Renal cortical epithelial cell (primary cell): Measurements from ENCODE around the gene ADGRF4. TPM values are rescaled to one million over a fixed set of nuclear protein-coding genes. Genes with fewer than 3 reads are reported as not detected.

Experiments
- DNase-seq: peaks from one replicate; pipeline ENCODE4 v3.0.0-alpha.2; 2011; ENCODE audit warnings: low read depth
- total RNA-seq: library from RNA; depleted of rRNA; stranded (reverse); fragments of >200 nt; gene quantifications from 2 replicates; pipeline ENCODE4 v1.2.3, GENCODE V29; 2014

ADGRF4 gene
- 0.10 and 5.2 TPM in 2 replicates for total RNA-seq

GRCh38 chr6:47698342-47698787, at the start of gene ADGRF4:
Gene ADGRF4 (plus strand): TSS chr6:47698580. CDS start chr6:47707246, 8,666 bp downstream.
- DNase-seq, result peak; percentile 88

DNA sequence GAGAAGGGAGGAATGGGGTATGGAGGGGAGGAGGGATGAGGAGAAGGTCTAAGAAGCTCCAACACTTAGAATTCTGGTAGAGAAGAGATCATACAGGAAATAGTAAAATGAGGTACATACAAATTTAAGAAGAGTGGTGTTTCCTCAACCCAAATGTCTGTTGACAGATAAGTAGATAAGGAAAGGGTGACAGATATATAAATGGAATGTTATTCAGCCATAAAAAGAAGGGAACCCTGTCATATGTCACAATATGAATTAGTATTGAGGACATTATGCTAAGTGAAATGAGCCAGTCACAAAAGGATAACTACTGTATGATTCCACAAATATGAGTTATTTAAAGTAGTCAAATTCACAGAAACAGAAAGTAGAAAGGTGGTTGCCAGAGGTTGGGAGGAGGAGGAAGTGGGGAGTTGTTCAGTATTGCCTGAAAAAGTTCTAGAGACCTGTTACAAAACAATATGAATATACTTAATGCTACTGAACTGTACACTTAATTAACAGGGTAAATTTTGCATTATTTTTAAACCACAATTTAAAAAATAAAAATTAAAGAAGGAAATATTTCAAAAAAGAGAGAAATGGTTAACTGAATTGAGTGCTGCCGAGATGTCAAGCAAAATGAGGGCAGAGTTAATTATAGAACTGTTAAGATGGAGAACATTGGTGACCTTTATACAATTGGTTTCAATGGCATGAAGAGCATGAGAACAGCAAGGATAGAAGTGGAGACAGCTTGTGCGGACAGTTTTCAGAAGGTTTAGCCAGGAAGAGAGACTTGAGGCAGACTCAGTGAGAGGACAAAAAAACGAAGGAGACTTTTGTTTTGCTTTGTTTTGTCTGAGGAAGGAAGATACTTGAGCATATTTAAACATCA, 47.6 kb upstream of the ADGRF4 start:
- DNase-seq, result no peak

DNA sequence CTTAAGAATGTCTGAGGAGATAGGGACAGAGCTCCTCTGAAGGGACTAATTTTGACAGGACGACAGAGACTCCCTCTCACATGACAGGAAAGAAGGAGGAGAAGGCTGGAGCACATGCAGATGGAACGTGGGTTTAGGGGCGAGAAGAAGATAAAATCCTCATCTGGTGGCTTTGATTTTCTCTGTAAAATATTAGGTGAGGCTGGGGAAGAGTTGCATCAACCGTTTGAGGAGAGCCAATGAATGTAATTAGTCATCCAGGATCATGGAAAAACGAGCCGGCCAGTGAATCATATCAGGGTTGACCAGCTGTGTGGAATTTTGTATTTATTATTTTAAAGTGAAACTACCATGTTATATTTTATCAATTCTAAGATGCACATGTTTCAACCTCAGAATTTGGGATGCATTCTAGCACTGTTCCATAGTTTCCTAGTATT, 46.9 kb upstream of the ADGRF4 start:
- peak; percentile 84 for DNase-seq

DNA sequence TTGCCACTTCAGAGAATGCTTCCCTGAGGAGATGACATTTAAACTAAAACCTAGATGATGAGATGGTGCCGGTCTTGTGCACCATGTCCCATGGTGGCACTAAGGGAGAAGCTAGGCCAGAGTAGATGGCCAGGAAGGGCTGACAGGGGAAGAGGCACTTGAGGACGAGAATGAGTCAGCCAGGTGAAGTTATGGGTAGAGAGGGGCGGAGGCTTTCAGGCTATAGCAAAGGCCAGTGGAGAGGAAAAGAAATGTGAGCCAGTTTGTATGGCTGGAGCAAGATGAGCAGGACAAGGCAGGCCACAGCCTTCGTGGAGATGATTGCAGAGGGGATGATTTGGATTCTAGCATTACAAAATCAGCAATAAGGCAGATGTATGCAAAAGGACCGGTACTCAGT, 44.7 kb upstream of the ADGRF4 start:
- no peak for DNase-seq

GRCh38 chr6:47654255-47654654, 44.1 kb upstream of the ADGRF4 start:
- DNase-seq, result no peak

GRCh38 chr6:47655719-47656595, 42.4 kb upstream of the ADGRF4 start:
- peak; percentile 91 for DNase-seq

DNA sequence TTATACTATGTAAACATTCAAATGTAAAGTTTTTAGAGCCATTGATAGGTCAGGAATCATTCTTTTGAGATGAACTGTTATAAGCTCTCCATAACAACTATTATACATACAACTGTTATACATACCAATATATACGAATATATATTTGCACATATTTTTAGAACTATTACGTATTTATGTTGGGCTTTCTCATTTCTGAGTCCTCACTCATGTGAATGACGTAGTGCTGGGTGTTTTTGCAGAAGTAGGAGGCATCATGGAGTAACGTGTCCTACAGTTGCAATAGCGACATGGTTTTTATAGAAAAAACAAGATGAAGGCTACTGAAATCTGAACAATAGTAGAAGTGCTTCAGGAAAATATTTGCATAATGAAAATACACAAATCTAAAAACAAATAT, 36.4 kb upstream of the ADGRF4 start:
- DNase-seq, result no peak

DNA sequence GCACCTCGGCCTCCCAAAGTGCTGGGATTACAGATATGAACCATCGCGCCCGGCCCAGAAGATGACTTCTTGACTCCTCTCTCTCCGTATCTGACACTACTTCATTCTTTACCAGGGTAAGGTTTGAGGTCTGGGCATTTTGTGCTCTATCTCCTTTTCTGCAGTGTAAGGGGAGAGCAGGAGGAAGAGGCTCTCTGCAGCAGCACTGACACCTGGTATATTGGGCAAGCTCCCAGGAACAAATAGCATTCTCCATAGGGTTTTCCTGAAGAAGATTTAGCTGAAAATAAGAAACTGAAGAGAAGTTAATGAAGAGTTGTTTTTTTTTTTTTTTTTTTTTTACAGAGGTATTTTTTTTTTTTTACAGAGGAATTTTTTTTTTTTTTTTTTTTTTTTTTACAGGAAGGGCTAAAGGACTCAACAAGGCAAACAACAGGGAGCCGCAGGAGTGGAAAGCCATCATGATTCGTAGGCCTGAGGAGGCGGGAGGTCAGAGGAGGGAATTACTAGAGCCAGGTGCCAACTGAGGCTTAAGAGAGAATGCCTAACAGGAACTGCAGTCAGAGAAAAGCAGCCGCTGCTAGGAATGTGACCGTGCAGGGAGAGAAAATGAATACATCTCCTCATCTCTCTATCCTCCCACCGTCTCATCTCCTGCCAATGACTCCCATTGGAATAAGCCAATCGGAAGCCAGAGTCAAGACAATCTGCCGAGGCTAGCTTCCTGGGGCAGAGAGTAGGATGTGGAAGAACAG, 34.7 kb upstream of the ADGRF4 start:
- no peak for DNase-seq

DNA sequence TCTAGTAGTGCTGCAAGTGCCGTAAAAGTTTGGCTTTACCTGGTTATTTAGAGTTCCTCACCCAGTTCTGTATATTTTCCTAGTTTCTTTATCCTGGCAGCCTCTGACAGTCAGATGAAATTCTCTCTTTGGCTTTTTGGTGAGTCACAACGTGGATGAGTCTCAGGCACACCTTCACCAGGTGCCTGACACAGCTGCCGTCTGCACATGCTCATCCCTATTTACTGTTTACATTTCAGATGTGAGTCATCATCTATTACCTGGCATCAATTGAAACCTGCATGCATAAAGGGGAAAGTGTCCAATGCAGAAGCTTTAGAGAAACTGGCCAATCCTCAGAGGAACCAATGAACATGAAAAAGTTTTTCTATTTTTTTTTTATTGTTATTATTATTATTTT, 33.3 kb upstream of the ADGRF4 start:
- DNase-seq, result no peak

DNA sequence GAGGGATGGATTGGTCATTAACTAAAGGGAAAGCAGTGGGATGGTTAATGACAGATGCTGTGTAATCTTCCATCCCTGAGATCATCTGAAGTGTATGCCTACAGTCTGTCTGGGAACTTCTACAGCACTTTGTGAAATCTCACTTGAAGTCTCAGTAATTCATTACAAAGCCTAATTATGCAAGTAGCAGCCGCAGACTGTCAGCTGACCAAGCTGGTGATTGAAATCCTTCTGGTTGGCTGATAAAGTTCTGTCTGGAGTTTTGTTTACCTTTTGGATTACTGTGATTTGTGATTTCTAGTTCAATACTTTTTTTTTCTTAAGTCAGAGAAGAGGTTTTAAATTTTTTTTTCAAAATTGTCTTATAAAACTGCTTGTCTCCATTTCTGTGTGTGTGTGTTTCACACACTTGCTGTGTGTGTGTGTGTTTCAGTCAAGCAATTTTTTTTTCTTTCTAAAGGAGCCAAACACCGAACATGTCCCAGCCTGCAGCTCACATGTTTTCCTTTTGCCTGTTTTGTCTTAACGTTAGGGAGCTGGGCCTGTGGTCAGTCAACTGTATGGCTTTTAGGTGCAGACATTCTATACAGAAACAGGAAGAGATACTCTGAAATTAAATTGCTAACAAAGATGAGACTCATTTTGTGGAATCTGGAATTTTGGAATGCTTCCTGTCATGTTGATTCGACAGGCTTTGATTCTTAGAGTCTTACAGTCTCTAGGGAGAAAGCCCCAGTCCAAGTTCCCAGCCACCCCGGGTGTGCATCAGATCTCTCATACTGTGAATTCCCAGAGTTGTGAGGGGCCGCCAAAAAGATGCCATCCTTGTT, 28.5 kb upstream of the ADGRF4 start:
- DNase-seq, result peak; percentile 99

DNA sequence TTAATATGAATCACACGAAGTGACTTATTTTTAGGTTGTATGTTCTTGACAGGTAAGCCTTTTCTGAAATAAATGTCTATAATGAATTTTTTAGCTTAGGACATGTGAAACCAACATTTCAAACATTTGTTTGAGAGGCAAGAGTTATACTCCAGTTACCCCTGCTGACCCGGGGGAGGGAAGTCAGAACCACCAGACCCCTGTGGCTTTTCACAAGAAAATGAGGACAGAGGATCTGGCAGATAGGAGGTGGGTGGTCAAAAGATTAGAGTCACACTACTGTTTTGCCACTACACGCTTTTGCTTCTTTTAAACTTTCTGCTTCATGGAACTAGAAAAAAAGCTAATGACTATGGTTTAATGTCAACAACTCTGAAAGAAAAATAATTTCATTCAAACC, 27.5 kb upstream of the ADGRF4 start:
- no peak for DNase-seq

GRCh38 chr6:47671777-47672176, 26.6 kb upstream of the ADGRF4 start:
- no peak for DNase-seq

- DNase-seq, result peak; percentile 44
These were observed 25.6 kb upstream of the ADGRF4 start for GRCh38 chr6:47672816-47673215.

GRCh38 chr6:47674673-47675072, 23.7 kb upstream of the ADGRF4 start:
- DNase-seq, result no peak

DNA sequence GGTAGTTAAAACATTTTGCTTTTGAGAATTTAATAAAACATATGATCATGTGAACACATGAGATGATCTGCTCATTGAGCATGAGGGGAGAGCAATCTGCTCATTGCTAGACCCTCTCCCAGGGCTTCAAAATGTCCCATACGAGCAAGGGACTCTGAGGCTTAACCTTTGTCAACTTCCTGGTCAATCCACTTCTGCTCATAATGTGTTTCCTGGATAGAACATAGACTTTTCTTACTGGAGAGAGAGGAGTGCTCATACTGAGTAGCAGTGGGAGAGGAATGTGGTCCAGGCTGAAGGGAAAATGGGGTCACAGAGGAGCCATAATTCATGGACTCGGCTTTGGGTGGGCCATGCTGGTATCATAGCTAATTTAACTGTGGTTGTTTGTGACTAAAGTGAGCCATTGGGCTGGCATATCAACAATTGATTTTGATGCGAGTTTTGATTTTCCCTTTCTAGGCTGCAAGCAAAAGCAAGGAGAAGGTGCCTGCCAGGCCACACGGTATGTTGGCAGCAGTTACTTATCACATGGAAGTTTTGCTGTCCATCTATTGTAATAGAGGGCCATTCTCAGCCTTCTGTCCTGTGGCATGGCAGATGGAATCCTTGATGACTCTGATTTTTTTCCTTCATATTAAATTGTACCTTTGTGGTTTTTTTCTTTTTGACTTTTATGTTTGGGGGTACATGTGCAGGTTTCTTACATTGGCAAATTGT, 20.8 kb upstream of the ADGRF4 start:
- no peak for DNase-seq

- no peak for DNase-seq
These were observed 19.6 kb upstream of the ADGRF4 start for GRCh38 chr6:47678739-47679138.

DNA sequence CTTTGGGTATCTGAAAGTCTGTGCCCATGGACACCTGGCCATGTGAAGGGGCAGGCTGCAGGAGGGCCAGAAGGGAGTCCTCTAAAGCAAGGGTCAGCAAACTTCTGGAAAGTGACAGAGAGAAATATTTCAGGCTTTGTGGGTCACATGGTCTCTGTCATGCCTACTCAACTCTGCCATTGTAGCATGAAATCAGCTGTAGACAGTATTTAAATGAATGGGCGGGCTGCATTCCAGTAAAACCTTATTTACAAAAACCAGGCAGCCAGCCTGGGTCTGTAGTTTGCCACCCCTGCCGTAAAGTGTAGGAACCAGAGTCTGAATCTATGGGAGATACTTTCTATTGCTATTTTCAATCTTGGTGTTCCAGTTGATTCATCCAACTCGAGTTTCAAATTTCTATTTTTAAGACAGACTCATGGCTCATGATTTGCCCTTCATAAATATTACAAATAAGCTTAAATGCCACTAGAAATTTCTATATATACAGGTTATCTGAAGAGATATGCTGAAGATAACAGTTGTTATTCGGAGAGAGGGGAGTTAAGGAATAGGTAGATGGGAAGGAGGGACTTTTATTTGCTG, 19.0 kb upstream of the ADGRF4 start:
- DNase-seq, result peak; percentile 34

DNA sequence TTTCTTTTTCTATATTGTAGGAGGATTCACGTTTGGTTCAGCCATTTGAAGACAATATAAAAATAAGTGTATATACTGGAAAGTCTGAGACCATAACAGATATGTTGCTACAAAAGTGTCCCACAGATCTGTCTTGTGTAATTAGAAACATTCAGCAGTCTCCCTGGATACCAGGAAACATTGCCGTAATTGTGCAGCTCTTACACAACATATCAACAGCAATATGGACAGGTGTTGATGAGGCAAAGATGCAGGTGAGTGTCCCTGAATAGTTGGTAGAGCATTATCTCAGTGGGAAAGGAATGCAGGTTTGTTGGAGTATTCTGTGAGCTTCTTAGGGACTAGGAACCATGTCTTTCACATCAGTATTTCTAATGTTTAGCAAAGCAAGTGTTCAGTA, 18.3 kb upstream of the ADGRF4 start:
- peak; percentile 30 for DNase-seq

DNA sequence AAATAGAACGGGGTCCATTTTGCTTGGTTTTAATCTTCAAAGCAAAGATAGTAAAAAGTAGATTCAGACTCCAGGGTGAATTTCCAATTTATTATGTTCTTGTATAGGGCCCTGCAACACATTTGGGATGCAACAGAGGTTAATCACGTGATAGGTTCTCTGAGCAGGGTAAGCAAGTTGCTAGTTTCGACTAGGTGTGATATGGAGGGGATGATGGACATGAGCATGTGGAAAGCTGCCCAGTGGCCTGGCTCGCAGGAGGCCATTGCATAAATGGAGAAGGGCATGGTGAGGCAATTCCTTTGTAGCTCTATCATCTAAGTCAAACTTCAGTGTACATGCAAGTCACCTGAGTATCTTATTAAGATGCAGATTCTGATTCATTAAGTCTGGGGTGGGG, 17.7 kb upstream of the ADGRF4 start:
- DNase-seq, result no peak
